Measurements from ENCODE around the gene RETN.

Gene RETN

DNA sequence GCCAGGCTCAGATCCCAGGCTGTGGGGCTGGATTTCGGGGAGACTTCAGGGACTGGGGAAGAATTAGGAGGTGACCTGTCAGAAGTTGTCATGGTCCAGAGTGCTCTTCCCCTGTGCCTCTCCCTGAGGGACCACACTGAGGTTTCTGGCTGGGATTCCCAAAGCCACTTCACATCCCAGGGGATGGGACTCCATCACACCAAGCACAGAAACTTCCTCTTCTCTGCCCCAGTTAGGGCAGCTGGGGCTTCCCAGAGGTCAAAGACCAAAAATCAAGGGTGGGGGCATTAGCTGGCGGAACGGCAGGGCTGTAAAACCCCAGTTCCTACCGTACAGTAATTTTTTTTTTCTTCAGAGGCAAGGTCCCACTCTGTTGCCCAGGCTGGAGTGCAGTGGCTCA is 25.6 kb downstream of the RETN start:
- no peak overlapping the region for H3K4me3 ChIP-seq (ENCODE audit: low read depth, low read length)
- DNase-seq (ENCODE audit: low read depth) = no peak
- TF ChIP-seq, protein P1, sequence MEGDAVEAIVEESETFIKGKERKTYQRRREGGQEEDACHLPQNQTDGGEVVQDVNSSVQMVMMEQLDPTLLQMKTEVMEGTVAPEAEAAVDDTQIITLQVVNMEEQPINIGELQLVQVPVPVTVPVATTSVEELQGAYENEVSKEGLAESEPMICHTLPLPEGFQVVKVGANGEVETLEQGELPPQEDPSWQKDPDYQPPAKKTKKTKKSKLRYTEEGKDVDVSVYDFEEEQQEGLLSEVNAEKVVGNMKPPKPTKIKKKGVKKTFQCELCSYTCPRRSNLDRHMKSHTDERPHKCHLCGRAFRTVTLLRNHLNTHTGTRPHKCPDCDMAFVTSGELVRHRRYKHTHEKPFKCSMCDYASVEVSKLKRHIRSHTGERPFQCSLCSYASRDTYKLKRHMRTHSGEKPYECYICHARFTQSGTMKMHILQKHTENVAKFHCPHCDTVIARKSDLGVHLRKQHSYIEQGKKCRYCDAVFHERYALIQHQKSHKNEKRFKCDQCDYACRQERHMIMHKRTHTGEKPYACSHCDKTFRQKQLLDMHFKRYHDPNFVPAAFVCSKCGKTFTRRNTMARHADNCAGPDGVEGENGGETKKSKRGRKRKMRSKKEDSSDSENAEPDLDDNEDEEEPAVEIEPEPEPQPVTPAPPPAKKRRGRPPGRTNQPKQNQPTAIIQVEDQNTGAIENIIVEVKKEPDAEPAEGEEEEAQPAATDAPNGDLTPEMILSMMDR (IDR thresholded peaks at IDR 0.05; ENCODE audit: low read depth, low read length, missing control alignments) = no peak
- in situ Hi-C loops (cut with HindIII; ENCODE audit: low sequenced_read_pairs) = no loop called here

DNA sequence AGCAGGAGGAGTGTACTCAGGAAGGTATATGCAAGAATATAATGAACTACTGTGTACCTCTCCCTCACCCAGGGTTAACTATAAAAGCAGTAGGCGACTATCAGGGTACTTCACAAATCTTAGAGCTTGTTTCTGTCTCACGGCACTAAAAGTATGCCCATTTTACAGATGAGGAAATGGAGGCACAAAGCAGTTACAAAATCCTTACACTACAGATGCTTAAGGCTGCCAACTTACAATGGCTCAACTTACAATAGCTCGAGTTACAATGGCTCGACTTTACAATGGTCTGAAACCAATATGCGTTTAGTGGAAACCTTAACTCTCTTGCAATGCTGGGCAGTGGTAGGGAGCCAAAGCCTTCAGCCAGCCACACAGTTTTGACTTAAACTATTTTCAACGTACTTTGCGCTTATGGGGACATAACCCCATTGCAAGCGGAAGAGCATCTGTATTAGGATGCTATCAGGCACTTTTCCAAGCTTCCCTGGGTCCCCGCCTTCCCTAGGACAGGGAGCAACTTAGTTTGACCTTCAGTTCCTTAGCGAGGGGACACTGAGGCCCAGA is 29.0 kb downstream of the RETN start:
- TF ChIP-seq, protein P1 (IDR thresholded peaks at IDR 0.05; ENCODE audit: low read depth, low read length, missing control alignments) = no peak
- in situ Hi-C loops (cut with HindIII; ENCODE audit: low sequenced_read_pairs) = no loop called here
- H3K4me3 ChIP-seq (ENCODE audit: low read depth, low read length) = no peak overlapping the region
- no peak for DNase-seq (ENCODE audit: low read depth)

DNA sequence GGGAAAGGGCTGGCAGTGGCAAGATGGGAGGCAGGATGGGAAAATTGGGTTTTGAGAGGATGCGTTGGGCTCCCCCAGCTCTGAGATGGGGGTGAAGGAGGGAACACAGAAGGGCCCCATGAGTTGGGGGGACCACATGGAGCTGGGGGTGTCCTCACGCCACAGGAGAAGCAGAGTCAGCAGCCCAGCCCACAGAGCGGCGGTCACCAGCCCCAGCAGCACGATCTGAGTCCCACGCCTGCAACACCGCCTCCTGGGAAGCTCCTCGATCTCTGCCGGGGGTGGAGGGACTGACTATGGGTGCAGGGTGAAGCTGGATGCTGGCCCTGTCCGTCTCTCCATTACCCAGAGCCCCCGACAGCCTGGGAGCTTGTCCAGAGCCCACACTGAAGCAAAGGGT is 29.7 kb downstream of the RETN start:
- TF ChIP-seq, protein P1 (IDR thresholded peaks at IDR 0.05; ENCODE audit: low read depth, low read length, missing control alignments) = no peak
- no peak for DNase-seq (ENCODE audit: low read depth)
- H3K4me3 ChIP-seq (ENCODE audit: low read depth, low read length) = no peak overlapping the region
- in situ Hi-C loops (cut with HindIII; ENCODE audit: low sequenced_read_pairs) = no loop called here

DNA sequence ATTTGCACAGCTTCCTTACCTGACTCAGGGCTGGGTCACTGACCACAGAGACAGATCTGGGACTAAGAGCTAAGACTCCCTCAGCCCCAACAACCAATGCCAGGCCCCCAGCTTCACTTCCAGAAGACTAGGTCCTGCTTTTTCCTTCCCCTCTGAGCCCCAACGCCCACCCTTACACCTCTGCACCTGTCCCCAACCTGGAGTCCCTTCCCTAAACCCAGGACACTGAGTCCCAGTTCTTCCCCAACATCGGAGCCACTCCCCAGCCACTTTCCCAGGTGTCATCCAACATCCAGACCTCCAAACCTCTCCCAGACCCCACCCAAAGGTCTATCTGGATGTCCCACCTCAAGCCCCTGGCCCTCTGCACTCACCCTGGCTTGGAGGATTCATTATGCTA is 30.2 kb downstream of the RETN start:
- in situ Hi-C loops (cut with HindIII; ENCODE audit: low sequenced_read_pairs) = no loop called here
- TF ChIP-seq, protein P1 (IDR thresholded peaks at IDR 0.05; ENCODE audit: low read depth, low read length, missing control alignments) = no peak
- H3K4me3 ChIP-seq (ENCODE audit: low read depth, low read length) = no peak overlapping the region
- no peak for DNase-seq (ENCODE audit: low read depth)

DNA sequence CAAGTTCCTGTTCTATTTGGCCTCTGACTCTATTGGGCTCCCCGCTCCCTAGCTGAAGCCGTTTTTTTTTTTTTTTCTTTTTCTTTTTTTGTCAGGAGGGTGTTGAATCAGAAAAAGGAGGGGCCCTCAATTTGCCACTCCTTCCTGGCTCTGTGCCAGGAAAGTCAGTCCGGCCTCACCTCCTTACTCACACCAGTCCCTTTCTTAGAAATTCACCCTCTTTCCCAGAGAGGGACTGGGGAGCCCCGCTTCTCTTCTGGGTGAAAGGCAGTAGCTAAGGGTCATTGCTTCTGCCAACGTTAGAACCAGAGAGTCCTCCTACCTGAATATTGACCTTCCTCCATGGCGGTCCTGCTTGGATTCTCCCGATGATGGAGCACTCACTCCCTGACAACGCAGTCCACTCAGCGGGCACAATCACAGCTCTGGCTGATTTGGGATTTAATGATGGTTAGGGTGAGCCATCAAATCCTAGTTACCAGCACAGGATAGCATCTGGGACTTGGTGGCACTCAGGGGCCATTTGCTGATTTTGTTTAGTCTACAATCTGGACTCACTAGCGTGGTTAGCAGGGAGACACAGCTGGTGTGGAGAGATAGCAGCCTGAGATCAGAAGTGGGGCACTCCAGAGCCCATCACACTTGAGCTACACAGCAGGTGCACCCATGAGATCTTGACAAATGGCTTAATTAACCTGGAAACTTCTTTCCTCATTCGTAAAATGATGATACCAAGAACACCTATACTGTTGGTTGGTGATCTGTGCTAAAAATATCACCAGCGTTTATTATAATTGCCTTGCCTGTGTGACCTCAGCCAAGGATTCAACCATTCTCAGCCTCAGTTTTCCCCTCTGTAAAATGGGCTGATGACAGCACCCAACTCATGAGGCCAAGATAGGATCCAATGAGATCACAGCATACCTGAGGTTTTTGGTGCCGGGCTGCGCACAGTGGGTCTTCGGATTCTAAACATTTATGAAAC is 30.9 kb downstream of the RETN start:
- TF ChIP-seq, protein P1 (IDR thresholded peaks at IDR 0.05; ENCODE audit: low read depth, low read length, missing control alignments) = no peak
- in situ Hi-C loops (cut with HindIII; ENCODE audit: low sequenced_read_pairs) = no loop called here
- no peak for DNase-seq (ENCODE audit: low read depth)
- no peak overlapping the region for H3K4me3 ChIP-seq (ENCODE audit: low read depth, low read length)

DNA sequence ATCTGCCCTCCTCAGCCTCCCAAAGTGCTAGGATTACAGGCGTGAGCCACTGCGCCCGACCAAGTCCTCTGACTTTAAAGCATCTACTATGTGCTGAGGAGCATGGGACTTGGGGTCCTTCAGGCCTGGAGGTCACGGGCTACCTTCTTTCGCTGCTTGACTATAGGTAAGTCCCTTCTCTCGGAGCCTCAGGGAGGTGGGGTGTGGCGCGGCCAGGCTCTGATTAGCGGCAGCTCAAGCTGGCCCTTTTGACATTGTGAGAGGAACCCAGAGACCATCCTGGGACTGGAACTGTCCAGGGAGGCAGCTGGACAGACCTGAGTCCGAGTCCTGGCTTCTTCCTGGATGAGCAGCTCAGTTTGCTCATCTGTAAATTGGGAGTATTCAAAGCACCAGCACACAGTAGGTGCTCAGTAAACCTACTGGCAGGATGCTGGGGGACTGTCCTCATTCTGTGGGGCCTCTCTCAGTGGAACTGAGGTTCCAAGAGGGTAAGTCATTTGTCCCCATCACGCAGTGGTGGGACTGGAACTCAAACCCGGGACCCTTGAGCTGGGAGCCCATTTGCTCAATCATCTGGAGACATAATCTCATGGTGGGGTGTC is 32.3 kb downstream of the RETN start:
- H3K4me3 ChIP-seq (ENCODE audit: low read depth, low read length) = no peak overlapping the region
- in situ Hi-C loops (cut with HindIII; ENCODE audit: low sequenced_read_pairs) = no loop called here
- TF ChIP-seq, protein P1 (IDR thresholded peaks at IDR 0.05; ENCODE audit: low read depth, low read length, missing control alignments) = no peak
- DNase-seq (ENCODE audit: low read depth) = no peak

All from astrocyte of the cerebellum (primary cell).